ENCODE data around the gene DUSP22. TPM values are rescaled to one million over a fixed set of nuclear protein-coding genes. Genes with fewer than 3 reads are reported as not detected.
"Not testable (repeated sequence)": the region's sequence is repeated elsewhere in the genome, so short reads cannot be mapped to it uniquely, and the experiment has no call there.

The DUSP22 gene, protein sequence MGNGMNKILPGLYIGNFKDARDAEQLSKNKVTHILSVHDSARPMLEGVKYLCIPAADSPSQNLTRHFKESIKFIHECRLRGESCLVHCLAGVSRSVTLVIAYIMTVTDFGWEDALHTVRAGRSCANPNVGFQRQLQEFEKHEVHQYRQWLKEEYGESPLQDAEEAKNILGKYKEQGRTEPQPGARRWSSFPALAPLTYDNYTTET
- 8.9 and 11.5 TPM in 2 replicates for total RNA-seq (2014; rRNA removed; shearing (Covaris generic))
- polyA plus RNA-seq (2015; cell fraction: cytosol; rRNA removed) = 11.0 and 13.2 TPM in 2 replicates
- 17.7 and 17.8 TPM in 2 replicates for polyA plus RNA-seq (2015; cell fraction: nucleus; rRNA removed)

DNA sequence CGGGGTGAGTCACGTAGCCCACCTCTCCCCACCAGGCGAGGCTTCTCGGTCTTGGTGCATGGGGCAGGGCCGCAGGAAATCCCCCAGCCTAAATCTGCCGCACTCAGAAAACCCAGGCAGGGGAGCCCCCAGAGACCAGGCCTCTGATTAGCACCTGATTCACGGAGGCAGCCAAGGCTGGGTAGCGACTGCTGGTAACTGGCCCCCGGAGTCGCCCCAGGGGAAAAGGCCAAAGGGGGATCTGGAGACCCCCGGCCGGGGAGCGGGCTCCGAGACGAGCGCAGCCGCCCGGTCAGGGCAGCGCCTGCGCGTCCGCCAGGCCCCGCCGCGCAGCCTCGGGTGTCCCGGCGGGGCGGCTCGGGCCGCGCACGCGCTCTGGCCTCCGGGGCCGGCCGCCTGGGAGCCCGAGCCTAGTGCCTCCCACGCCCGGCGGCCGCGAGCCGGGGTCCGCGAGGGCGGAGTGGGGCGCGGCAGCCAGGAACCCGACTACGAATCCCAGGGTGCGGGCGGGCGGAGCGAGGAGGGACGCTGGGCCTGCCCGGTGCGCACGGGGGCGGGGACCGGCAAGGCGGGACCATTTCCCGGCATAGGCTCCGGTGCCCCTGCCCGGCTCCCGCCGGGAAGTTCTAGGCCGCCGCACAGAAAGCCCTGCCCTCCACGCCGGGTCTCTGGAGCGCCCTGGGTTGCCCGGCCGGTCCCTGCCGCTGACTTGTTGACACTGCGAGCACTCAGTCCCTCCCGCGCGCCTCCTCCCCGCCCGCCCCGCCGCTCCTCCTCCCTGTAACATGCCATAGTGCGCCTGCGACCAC is at the start of gene DUSP22:
Gene DUSP22, plus strand, starts transcription at position 791 of the 809 bp plus-strand sequence. CDS start 53 bp downstream, outside the sequence.
- DNase-seq (ENCODE audit: low read depth) = peak; percentile 72

DNA sequence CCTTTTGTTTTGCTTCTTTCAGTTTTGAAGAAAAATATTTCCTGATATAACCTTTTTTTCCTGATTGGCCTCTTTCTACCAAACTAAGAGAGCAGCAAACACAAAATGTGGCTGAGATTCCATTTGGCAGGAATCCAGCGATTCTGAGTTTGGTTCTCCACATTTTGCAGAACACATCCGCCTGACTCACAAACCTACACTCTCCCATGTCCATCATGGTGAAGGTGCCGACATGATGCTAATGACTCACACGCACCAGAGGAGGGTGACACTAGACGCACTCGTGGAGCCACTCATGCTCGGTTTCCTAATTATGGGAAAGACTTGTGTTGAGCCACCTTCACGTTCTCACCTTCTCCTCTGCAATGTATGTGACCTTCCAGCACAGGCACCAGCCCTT is 45.9 kb upstream of the DUSP22 start:
- peak; percentile 86 for DNase-seq (ENCODE audit: low read depth)

DNA sequence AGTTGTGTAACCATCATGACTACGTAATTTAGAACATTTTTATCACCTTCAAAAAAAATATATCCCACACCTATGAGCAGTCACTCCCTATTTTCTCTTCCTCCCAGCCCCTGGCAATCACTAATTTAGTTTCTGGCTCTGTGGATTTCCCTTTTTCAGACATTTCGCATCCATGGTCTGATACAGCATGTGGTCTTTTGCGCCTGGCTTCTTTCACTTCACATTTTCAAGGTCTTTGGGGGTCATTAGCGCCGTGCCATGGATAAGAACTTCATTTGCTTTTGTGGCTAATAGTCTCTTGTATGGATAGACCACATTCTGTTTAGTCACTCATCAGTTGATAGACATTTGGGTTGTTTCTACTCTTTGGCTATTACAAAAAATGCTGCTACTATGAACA is 44.9 kb upstream of the DUSP22 start:
- no peak for DNase-seq (ENCODE audit: low read depth)

DNA sequence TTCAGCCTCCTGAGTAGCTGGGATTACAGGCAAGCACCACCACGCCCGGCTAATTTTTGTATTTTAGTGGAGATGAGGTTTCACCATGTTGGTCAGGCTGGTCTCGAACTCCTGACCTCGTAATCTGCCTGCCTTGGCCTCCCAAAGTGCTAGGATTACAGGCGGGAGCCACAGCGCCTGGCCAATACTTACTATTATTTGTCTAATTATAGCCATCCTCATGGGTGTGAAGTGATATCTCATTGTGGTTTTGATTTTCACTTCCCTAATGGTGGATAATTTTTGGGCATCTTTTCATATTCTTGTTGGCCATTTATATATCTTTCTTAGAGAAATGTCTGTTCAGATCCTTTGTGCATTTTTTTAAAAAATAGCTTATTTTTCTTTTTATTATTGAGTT is 44.2 kb upstream of the DUSP22 start:
- DNase-seq (ENCODE audit: low read depth) = not testable (repeated sequence)

DNA sequence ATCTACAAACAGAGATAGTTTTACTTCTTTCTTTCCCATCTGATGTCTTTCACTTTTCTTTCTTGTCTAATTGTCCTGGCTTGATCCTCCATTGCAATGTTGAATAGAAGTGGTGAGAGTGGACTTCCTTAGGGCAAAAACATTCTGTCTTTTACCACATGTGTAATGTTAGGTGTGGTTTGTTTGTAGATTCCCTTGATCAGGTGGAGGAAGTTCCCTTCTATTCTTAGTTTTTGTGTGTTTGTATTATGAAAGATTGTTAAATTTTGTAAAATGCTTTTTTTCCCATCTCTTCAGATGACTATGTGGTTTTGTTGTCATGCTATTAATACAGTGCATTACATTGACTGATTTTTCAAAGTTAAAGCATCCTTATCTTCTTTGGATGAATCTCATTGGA is 41.6 kb upstream of the DUSP22 start:
- DNase-seq (ENCODE audit: low read depth) = no peak

DNA sequence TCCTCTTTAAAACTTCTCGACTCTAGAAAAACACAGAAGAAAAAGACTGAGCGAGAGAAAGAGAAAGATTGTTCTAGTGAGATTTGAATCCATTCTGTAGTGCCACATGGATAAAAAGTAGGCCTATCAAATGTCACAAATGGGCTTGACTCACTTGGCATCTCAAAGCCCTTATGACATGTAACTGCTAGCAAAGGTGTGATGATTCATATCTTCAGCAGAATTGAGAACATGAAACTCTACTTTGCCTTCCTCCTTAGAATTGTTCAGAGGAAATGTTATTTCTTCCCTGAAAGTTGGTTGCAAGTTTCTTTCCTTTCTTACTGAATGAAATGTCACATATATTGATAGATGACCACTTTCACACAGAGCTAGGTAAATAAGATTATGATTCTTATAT is 40.4 kb upstream of the DUSP22 start:
- peak; percentile 71 for DNase-seq (ENCODE audit: low read depth)

- DNase-seq (ENCODE audit: low read depth) = no peak
Measured at GRCh38 chr6:252775-253535, 39.3 kb upstream of the DUSP22 start.

DNA sequence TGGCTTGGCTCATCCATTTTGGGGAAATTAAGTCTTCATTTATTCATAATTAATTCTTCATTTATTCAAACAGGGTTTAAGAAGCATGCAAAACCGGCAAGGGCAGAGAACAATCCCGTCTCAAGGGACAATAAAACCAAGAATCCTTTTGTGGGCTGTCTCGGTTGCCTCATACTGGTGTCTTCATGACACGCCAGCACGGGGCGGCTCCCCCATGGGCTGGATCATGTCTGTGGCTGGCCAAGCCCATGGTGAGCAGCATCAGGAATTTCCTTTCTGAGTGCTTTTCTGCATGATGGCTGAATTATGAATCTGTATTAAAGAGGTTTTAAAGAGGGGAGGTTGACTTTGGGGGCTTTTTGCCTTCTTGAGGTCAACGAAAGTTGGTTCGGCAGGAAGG is 38.3 kb upstream of the DUSP22 start:
- no peak for DNase-seq (ENCODE audit: low read depth)

GRCh38 chr6:255041-255750 is 37.1 kb upstream of the DUSP22 start:
- no peak for DNase-seq (ENCODE audit: low read depth)

GRCh38 chr6:255751-256083 is 36.6 kb upstream of the DUSP22 start:
- DNase-seq (ENCODE audit: low read depth) = no peak

DNA sequence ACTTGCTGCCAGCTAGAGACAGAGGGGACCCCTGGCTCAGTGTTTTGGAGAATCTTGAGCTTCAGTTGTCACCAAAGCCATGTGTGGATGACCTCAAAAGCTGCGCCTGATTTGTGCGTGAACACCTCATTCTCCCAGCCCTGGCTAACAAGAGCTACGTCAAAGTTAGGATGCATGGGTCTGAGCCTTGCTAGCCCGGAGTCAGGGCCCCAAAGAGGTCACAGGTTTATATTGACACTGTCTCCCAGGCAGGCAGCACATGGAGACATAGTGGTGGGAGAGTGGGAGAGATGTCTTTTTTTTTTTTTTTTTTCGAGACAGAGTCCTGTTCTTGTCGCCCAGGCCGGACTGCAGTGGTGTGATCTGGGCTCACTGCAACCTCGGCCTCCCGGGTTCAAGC is 36.1 kb upstream of the DUSP22 start:
- no peak for DNase-seq (ENCODE audit: low read depth)

DNA sequence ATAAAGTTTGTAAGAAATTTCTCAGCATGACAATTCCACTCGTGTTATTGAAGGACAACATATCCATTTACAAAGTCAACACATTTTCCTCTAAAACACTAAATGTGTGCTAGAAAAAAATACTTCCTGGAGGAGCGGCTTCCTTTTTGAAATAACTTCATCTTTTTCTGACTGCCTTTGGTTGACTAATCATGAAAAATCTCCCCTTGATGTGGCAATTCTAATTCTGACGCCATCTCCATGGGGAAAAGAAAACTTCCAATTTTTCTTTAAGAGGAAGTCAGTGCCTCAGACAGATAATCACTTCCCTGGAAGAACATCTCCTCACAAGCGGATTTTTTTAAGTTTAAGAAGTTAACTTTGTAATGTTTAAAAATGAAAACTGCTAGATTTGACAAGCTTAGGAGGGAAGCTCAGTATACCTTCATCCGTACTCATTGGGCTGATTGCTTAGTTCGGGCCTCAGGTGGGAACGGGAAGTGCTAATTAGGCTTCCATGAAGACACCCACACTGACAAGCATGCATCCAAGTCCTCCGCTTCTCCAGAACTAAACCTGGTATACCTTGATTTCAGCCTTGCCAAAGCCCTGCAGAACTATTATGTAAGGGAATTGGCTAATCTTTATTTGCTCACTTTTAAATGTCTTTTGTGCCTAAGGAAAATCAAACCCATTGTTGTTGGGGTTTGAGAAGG is 35.1 kb upstream of the DUSP22 start:
- peak; percentile 65 for DNase-seq (ENCODE audit: low read depth)

DNA sequence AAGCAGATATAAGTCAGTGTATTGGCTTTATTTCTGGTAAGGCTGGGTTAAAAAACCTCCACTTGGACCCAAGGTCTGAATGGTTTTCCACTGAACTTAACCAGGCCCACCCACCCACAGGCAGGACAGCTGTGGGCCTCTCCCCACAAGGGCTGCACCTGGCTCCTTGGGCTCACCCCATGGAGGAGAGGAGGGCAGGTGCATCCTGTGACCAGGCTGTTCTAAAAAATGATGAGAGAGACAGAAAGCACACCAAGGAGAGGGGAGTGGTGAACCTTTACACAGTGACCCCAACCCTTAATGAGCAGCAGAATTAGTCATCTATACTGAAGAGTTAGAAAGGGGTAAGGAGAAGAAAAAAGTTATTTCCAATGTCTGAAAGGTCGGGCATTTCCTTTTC is 34.5 kb upstream of the DUSP22 start:
- DNase-seq (ENCODE audit: low read depth) = no peak

GRCh38 chr6:259316-259715 is 33.0 kb upstream of the DUSP22 start:
- DNase-seq (ENCODE audit: low read depth) = no peak

- DNase-seq (ENCODE audit: low read depth) = no peak
Measured at GRCh38 chr6:259901-260508, 32.3 kb upstream of the DUSP22 start.

DNA sequence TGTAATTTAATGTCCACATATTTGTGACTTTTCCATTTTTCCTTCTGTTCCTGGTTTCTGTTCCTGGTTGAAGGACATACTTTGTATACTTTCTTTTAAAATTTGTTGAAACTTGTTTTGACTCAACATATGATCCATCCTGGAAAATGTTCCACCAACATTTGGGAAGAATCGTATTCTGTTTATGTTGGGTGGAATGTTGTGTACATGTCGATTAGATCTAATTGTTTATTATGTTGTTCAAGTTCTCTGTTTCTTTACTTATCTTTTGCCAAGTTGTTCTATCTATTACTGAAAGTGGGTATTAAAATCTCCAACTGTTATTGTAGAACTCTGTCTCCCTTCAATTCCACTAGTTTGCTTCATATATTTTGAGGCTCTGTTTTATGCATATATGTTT is 27.7 kb upstream of the DUSP22 start:
- DNase-seq (ENCODE audit: low read depth) = no peak

DNA sequence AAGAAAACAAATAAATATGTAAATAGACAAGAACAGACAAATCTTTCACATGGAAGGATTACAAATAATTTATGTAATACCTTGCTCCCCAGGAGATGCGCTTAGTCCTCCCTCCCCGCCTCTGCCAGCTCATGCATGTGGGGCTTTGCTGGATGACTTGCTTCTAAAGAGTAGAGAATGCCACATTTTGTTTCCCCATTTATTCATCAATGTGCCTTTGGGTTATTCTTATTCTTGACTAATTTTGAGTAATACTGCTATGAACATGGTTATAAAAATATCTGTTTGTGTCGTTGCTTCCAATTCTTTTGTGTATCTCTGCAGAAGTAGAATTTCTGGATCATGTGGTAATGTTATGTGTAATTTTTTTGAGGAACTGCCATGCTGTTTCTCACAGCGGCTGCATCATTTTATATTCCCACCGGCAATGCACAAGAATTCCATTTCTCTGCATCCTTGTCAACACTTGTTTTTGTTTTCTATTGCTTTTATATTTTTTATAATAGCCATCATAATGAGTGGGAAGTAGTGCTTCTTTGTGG is 23.8 kb upstream of the DUSP22 start:
- no peak for DNase-seq (ENCODE audit: low read depth)

DNA sequence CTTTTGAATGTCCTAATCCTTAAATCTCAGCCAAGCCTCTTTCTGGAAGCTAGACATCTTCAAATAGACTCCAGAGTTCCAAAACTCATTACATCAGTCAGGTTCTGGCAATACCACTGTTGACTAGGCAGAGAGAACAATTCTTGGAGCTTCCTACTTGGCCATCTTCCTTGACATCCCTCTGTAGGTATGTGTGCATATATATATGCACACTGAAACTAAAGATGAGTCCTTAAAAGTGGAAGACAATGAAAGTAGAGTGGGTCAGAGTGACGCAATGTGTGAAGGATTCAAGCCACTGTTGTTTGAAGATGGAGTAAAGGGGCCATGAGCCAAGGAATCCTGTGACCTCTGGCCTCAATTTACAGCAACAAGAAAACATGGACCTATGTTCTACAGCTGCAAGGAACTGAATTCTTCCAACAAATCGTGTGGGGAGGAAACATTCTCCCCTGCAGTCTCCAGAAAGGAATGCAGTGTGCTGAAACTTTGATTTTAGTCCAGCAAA is 18.7 kb upstream of the DUSP22 start:
- no peak for DNase-seq (ENCODE audit: low read depth)

DNA sequence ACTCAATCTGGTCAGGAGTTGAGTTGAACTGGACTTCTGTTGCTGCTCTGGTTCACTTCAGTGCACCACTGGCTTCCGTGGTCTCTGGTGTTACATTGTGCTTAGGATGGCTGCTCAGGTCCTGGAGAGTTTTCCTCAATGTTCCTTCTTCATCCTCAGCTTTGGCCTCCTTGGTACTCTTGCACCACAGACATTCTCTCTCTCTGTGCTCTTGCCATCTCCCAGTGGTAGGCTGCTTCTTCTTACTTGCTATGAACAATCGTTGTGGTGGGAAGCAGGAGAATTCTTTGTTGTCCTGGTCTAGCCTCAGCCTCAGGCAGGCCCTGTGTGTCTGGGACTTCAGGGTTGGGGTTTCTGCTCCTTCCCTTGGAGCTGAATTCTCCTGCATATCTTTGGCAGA is 14.5 kb upstream of the DUSP22 start:
- DNase-seq (ENCODE audit: low read depth) = no peak

DNA sequence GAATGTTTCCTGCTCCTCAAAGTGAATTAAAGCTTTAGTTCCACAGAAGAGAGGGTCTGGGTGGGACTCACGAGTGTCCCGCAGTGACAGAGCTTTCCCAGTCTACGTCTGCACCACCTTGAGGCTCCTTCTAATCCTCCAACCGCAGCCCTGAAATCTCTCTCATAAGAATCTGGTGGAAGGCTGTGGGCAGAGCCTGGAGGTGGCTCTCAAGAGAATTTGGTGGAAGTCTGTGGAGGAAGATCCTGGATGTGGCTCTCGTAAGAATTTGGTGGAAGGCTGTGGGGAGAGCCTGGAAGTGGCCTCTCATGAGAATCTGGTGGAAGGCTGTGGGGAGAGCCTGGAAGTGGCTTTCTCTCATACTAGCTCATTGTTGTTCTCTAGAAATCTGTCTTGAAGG is 13.8 kb upstream of the DUSP22 start:
- DNase-seq (ENCODE audit: low read depth) = no peak

Data from HT1080 (cell line).